ENCODE data around the gene SLC12A2. TPM values are rescaled to one million over a fixed set of nuclear protein-coding genes. Genes with fewer than 3 reads are reported as not detected.

Gene SLC12A2
- total RNA-seq, 1 experiment from 2014 or later: 41.2 TPM

DNA sequence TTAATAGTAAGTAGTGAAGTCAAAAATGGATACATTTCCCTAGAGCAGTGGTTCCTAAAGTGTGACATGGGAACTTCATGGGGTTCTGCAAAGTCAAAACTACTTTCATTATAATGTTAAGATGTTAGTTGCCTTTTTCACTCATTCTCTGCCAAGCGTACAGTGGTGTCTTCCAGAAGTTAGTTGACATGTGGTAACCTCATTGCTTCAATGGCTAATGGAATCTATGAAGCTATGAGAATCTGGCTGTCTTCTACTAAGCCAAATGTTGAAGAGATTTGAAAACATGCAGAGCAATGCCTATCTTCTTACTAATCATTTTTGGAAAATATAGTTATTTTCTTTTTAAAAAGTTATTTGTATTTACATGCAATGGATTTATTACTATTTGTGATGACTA lies 111.8 kb downstream of the SLC12A2 start:
- POLR2A ChIA-PET: no interaction called here

More for the DNA sequence above, 111.8 kb downstream of the SLC12A2 start:
- ATAC-seq (no peak), DNase-seq (ENCODE audit: low read depth, low spot score) (no peak)
- Histone ChIP-seq H3K9me3 (ENCODE audit: control insufficient read depth in 1 of 2, insufficient read depth in 1 of 2, low read depth in 1 of 2, low read length in 2 of 2) (no peaks in the 10 kb centered on the region), H3K27ac (ENCODE audit: low read depth, low read length) (no peak overlapping the region), H3K4me1 (ENCODE audit: control insufficient read depth in 1 of 2, insufficient read depth in 2 of 2, low read length in 2 of 2) (peaks cover 9 to 18% of the 10 kb centered on the region in 2 experiments), H2AFZ (ENCODE audit: low read depth, low read length, poor library complexity, severe bottlenecking) (no peak overlapping the region), H3K36me3 (ENCODE audit: control insufficient read depth in 1 of 2, insufficient read depth in 2 of 2, low read length in 2 of 2) (no peaks in the 10 kb centered on the region), H4K20me1 (ENCODE audit: insufficient read depth) (no peaks in the 10 kb centered on the region), H3K27me3 (ENCODE audit: insufficient read depth, low read length) (no peaks in the 10 kb centered on the region), H3K9ac (ENCODE audit: low read length) (no peak overlapping the region), H3K9me2 (ENCODE audit: insufficient read depth) (no peaks in the 10 kb centered on the region), H3K4me3 (replicated peaks in 1 of 2; ENCODE audit: low read depth in 1 of 2, low read length in 2 of 2) (no peak overlapping the region), H3K4me2 (ENCODE audit: low read length) (no peak overlapping the region), H3K79me2 (ENCODE audit: insufficient read depth, low read length) (no peaks in the 10 kb centered on the region)
- intact Hi-C loops (cut with micrococcal nuclease): no loop called here
- TF ChIP-seq SIN3A (IDR thresholded peaks at IDR 0.05; ENCODE audit: low read depth) (no peak), POLR2A (IDR thresholded peaks at IDR 0.05; ENCODE audit: borderline replicate concordance, extremely low read depth, insufficient read depth, insufficient read length) (no peak), POLR2AphosphoS5 (IDR thresholded peaks at IDR 0.05; ENCODE audit: low read depth, low read length) (no peak), TCF7L2 (IDR thresholded peaks at IDR 0.05; ENCODE audit: borderline replicate concordance, extremely low read depth, insufficient read depth, insufficient read length) (no peak), YY1 (IDR thresholded peaks at IDR 0.05; ENCODE audit: extremely low read depth, insufficient replicate concordance, low read depth, low read length) (no peak), ELF1 (IDR thresholded peaks at IDR 0.05; ENCODE audit: borderline replicate concordance, low read depth) (no peak), JUND (IDR thresholded peaks at IDR 0.05) (no peak), CBX3 (IDR thresholded peaks at IDR 0.05; ENCODE audit: low read depth) (no peak), EGR1 (IDR thresholded peaks at IDR 0.05; ENCODE audit: low read depth) (no peak), ZFX (IDR thresholded peaks at IDR 0.05) (no peak), EZH2phosphoT487 (IDR thresholded peaks at IDR 0.05; ENCODE audit: borderline replicate concordance) (no peak), RAD21 (IDR thresholded peaks at IDR 0.05; ENCODE audit: low read depth) (no peak), ZNF274 (IDR thresholded peaks at IDR 0.05; ENCODE audit: low read depth, low read length) (no peak), FOSL1 (IDR thresholded peaks at IDR 0.05; ENCODE audit: low read depth) (no peak)
- TF ChIP-seq, protein P1, sequence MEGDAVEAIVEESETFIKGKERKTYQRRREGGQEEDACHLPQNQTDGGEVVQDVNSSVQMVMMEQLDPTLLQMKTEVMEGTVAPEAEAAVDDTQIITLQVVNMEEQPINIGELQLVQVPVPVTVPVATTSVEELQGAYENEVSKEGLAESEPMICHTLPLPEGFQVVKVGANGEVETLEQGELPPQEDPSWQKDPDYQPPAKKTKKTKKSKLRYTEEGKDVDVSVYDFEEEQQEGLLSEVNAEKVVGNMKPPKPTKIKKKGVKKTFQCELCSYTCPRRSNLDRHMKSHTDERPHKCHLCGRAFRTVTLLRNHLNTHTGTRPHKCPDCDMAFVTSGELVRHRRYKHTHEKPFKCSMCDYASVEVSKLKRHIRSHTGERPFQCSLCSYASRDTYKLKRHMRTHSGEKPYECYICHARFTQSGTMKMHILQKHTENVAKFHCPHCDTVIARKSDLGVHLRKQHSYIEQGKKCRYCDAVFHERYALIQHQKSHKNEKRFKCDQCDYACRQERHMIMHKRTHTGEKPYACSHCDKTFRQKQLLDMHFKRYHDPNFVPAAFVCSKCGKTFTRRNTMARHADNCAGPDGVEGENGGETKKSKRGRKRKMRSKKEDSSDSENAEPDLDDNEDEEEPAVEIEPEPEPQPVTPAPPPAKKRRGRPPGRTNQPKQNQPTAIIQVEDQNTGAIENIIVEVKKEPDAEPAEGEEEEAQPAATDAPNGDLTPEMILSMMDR (IDR thresholded peaks at IDR 0.05 in 2 of 3, conservative IDR thresholded peaks at IDR 0.05 in 1 of 3; ENCODE audit: borderline replicate concordance in 1 of 3, insufficient read depth in 1 of 3, low read depth in 2 of 3, low read length in 2 of 3): no peak
- TF ChIP-seq, protein P2, sequence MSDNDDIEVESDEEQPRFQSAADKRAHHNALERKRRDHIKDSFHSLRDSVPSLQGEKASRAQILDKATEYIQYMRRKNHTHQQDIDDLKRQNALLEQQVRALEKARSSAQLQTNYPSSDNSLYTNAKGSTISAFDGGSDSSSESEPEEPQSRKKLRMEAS (IDR thresholded peaks at IDR 0.05): no peak
- no TSS peak for BruUV-seq (replicated peaks)
- ChIA-PET CTCF (no interaction called here), RAD21 (ENCODE audit: low non-redundant PET in 1 of 2, low total read pairs in 2 of 2, uncharacterized antibody in 2 of 2, unreplicated experiment in 2 of 2) (no interaction called here)

Measured in HCT116 (cell line).